Stromal cell of bone marrow (primary cell): ENCODE results near the gene ATP9B.
"Not testable (repeated sequence)": the region's sequence is repeated elsewhere in the genome, so short reads cannot be mapped to it uniquely, and the experiment has no call there.

Experiments used
- DNase-seq: peaks from one replicate; pipeline ENCODE4 v3.0.0-alpha.2; 2012; ENCODE audit warnings: low read depth

Gene ATP9B

DNA sequence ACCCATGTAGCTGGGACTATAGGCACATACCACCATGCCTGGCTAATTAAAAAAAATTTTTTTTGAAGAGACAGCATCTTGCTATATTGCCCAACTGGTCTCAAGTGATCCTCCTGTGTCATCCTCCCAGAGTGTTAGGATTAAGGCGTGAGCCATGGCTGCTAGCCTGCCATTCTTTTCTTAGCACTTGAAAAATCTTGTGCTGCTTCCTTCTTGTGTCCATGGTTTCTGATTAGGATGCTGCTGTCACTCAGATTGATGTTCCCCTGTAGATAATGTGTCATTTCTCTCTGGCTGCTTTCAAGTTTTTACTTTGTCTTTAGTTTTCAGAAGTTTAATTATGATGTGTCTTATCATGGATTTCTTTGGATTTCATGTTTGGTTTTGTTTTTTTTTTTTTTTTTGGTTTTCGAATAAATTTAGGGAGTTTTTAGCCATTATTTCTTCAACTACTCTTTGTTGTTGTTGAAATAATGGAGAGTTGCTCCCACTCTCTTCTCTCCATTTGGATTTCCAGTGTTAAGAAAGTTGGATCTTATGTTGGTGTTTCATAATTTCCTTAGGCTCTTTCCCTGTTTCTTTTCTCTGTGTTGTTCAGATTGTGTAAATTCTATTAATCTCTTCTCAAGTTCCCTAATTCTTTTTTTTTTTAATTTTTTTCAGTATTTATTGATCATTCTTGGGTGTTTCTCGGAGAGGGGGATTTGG, 2.5 kb downstream of the ATP9B start:
- no peak for DNase-seq

DNA sequence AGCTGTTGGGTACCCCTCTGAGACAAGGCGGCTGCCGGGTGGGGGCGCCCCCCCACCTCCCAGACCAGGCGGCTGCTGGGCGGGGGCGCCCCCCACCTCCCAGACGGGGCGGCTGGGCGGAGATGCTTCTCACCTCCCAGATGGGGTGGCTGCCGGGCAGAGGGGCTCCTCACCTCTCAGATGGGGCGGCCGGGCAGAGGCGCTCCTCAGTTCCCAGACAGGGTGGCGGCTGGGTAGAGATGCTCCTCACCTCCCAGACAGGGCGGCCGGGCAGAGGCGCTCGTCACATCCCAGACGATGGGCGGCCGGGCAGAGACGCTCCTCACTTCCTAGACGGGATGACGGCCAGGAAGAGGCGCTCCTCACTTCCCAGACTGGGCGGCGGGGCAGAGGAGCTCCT, 3.5 kb downstream of the ATP9B start:
- DNase-seq: not testable (repeated sequence)

DNA sequence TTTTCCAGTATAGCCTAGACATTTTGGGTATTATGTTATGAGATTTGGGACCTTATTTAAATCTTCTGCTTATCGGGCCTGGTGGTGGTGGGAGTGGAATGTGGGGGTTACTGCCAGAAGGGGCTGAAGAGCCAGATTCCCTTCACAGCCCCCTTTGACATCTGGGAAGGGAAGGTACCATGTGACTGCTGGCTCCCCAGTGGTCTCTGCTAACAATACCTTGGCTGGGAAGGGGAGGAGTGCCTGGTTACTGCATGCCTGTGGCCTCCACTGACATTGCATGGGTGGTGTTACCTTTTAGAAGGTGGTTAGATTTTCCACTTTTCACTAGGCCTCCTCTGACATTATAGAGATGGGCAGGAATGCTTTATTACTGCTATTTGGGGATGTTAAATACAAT, 8.0 kb downstream of the ATP9B start:
- DNase-seq: no peak

DNA sequence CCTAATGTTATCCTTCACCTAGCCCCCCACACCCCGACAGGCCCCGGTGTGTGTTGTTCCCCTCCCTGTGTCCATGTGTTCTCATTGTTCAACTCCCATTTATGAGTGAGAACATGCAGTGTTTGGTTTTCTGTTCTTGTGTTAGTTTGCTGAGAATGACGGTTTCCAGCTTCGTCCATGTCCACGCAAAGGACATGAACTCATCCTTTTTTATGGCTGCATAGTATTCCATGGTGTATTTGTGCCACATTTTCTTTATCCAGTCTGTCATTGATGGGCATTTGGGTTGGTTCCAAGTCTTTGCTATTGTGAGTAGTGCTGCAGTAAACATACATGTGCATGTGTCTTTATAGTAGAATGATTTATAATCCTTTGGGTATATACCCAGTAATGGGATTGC, 9.6 kb downstream of the ATP9B start:
- DNase-seq: not testable (repeated sequence)

DNA sequence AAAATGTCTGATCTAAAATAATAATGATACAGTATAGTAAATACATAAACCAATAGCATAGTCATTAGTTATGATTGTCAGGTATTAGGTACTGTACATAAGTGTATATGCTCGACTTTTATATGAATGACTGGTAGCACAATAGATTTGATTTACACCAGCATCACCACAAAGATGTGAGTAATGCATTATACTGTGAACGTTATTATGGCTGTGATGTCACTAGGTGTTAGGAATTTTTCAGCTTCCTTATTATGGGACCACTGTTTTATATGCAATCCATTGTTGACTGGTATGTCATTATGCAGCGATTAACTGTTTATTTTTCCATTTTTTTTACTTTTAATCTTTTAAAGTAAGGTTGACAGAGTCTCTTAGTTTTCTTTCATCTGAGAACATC, 23.7 kb downstream of the ATP9B start:
- no peak for DNase-seq

DNA sequence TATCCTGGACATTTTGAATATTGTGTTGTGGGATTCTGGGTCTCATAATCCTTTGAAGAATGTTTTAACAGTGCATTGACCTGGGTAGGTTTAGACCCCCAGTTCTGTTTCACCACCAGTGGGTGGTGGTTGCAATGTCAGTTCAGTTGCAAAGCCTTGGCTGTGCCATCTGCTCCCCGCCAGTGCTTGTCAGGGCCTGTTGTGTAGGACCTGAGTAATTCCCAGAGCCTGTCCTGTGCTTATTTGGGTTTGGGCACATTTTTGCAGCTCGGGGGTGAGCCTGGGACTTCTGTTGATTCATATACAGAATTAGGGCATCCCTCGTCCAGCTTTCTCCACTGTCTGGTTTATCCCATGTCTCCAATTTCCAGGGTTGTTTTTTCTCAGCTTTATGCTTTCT, 24.8 kb downstream of the ATP9B start:
- DNase-seq: no peak

DNA sequence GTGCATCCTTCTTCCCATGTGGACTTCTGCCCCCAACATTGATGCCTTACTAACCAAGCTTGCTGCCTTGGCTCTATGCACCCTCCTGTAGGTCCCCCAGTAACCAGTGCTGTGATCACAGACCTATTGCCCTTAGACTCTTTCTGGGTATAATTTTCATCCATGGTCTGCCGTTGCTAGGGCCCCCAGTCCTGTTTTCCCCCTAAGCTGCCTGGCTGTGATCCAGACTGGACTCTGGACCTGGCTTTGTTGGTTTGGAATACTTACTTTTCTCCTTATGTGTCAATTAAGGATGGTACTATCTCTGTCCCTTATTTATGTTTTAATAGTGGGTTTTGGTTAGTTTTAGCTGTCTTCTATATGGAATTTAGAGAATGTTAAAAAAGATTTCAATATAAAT, 26.0 kb downstream of the ATP9B start:
- DNase-seq: no peak

GRCh38 chr18:79100944-79101343, 31.8 kb downstream of the ATP9B start:
- DNase-seq: no peak

GRCh38 chr18:79102886-79103285, 33.7 kb downstream of the ATP9B start:
- no peak for DNase-seq

- DNase-seq: no peak
Observed at GRCh38 chr18:79104137-79104536, 34.9 kb downstream of the ATP9B start.

DNA sequence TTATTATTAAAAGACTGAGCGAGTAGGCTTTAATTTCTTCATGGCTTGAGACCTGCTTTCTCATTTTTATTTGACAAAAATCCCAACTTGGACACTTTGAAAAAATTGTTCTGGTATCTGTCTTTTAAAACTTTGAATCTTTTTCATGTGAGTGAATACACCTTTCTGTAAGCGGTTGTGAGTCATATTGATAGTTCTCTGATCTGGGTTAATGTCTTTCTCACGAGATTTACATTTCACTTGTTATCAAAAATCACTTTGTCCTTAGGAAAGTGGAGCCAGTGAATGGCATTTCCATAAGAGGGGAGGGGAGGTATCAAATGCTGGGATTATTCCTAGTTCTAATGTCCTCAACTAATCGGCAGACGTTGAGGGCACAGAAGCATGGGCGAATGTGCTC, 36.3 kb downstream of the ATP9B start:
- DNase-seq: no peak

GRCh38 chr18:79106084-79106483, 36.9 kb downstream of the ATP9B start:
- DNase-seq: no peak

- no peak for DNase-seq
Observed at GRCh38 chr18:79107886-79108285, 38.7 kb downstream of the ATP9B start.

DNA sequence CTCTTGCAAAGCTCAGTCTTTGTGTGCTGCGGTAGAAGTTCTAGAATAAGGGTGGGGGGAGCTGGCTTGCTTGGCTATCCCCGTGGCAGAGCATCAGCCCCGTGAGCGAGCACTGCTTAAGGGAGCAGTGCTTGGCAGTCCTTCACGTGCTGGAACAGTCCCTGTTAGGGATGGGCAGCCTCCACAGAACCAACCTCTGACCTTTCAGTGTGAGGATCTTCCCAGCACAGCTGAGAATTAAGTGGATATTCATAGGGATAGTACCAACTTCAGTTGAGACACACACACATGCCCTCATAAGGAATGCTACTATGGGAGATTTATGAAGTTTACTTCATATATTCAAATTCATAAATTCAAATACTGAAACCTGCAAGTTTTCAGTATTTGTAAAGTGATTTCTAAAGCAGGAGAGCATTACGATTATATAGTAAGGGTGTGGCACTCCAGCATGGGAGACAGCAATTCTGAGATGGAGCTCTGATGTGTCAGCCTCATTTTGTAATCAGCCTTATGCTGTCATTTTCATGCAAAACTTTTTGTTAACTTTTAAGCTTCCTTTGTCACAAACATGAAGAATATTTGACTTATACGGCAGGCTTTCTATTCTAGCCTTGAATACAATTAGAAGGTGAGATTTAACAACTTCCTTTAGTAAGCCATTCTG, 39.5 kb downstream of the ATP9B start:
- no peak for DNase-seq

GRCh38 chr18:79111483-79111882, 42.3 kb downstream of the ATP9B start:
- no peak for DNase-seq

GRCh38 chr18:79117385-79117784, 48.2 kb downstream of the ATP9B start:
- no peak for DNase-seq

GRCh38 chr18:79117788-79118187, 48.6 kb downstream of the ATP9B start:
- DNase-seq: no peak

- no peak for DNase-seq
Observed at GRCh38 chr18:79118797-79119196, 49.6 kb downstream of the ATP9B start.

DNA sequence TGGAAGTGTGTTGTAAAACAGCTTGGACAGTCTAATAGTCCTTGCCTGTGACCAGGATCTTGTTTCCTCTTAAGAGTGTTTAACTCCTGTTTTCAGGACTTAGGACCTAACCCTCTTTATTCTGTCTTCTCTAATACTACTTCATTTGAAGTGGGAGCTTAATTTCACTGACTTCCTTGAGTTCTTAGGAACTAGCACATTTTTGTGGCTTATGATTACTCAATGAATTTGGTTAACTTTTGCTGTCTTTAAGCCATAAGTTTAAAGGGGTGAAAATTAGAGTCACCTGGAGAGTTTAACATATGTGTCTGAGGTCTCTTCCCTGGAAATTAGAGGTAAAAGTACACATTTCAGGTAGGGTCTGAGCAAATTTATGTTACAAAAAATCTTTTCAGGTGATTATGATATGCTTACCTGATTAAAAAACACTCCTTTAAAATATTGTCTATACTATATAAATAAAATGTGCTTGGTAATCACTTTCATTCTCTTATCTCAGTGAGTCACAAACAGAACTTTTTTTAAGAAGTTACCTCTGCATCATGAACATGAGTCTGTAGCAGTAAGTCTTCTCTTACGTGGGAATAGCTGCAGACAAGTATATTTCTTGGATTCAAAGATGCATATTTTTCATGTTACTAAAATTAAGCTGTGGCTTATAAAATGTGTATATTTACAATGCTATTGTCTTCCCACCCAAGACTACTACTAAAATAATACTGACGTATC, 52.7 kb downstream of the ATP9B start:
- no peak for DNase-seq

GRCh38 chr18:79123948-79124347, 54.8 kb downstream of the ATP9B start:
- no peak for DNase-seq

GRCh38 chr18:79129120-79129519, 59.9 kb downstream of the ATP9B start:
- DNase-seq: no peak

- DNase-seq: no peak
Observed at GRCh38 chr18:79133724-79134123, 64.5 kb downstream of the ATP9B start.

GRCh38 chr18:79135924-79136323, 66.7 kb downstream of the ATP9B start:
- no peak for DNase-seq
